Mesothelial cell of epicardium (in vitro differentiated cells): ENCODE data around the gene OR6N1. TPM values are rescaled to one million over a fixed set of nuclear protein-coding genes. Genes with fewer than 3 reads are reported as not detected.

ENCODE experiments used
- DNase-seq, 2 experiments: peaks; one replicate each; pipeline ENCODE4 v3.0.0; 2021; ENCODE audit warnings: low spot score in 2 of 2; ENCODE audit not compliant: unreplicated experiment in 2 of 2
- H3K27ac Mint-ChIP-seq: 2 replicates; pipeline ENCODE4 v1.8.0; 2021; ENCODE audit warnings: mixed read lengths
- H3K27me3 Mint-ChIP-seq: 2 replicates; pipeline ENCODE4 v1.8.0; 2021; ENCODE audit warnings: low read depth, mixed read lengths
- H3K36me3 Mint-ChIP-seq: 2 replicates; pipeline ENCODE4 v1.8.0; 2021; ENCODE audit warnings: mixed read lengths
- H3K4me1 Mint-ChIP-seq: 2 replicates; pipeline ENCODE4 v1.8.0; 2021; ENCODE audit warnings: mixed read lengths
- H3K4me3 Mint-ChIP-seq: 2 replicates; pipeline ENCODE4 v1.8.0; 2021; ENCODE audit warnings: mild to moderate bottlenecking, moderate library complexity, mixed read lengths
- H3K9me3 Mint-ChIP-seq: 2 replicates; pipeline ENCODE4 v1.8.0; 2021; ENCODE audit warnings: mixed read lengths
- total RNA-seq: library from RNA; stranded (reverse); gene quantifications from 3 replicates; pipeline ENCODE4 v1.2.1, GENCODE V29; 2021
- TF ChIP-seq, protein P1 (sequence below): fragments of 200-600 bp; sonication (generic); IDR thresholded peaks from one replicate; pipeline ENCODE4 v1.5.0; 2021; ENCODE audit warnings: antibody characterized with exemption; ENCODE audit not compliant: unreplicated experiment

OR6N1 gene
- total RNA-seq, 1 donor from 2014 or later = not detected

DNA sequence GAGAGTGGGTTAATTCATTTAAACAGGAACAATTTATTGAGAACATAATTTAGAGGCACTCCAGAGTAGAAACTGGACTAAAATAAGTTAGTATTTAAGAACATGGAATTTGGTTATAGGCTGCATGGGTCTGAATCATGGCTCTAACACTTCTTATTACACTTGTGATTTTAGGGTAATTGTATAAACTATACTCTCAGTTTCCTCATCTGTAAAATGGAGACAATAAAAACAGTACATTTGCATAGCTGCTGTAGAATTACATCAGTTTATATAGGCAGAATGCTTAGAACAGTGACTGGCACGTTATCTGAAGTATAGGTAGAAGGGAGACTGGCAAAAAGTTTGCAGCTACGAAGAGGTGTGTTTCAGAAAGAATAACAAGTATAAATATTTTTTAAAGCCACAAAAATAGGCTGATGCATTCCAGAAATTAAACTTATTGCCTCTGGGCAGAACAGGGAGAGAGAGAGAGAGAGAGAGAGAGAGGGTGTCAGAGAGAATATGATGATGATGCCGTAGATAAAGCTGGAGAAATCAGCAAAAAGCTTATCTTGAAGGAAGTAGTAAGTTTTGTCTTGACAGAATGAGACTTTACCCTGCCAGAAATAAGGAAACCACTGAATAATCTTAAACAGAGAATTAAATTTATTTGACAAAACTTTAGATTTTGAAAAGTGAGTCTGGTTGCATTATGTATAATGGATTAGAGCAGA is 43.3 kb downstream of the OR6N1 start:
- H3K4me1 Mint-ChIP-seq = peaks cover 8% of the 10 kb centered on the region
- no peak for DNase-seq
- H3K27me3 Mint-ChIP-seq = peaks cover 7% of the 10 kb centered on the region
- no peaks in the 10 kb centered on the region for H3K36me3 Mint-ChIP-seq
- no peak overlapping the region for H3K4me3 Mint-ChIP-seq
- H3K27ac Mint-ChIP-seq = peak overlapping the region; percentile 2
- H3K9me3 Mint-ChIP-seq = no peaks in the 10 kb centered on the region
- TF ChIP-seq, protein P1, sequence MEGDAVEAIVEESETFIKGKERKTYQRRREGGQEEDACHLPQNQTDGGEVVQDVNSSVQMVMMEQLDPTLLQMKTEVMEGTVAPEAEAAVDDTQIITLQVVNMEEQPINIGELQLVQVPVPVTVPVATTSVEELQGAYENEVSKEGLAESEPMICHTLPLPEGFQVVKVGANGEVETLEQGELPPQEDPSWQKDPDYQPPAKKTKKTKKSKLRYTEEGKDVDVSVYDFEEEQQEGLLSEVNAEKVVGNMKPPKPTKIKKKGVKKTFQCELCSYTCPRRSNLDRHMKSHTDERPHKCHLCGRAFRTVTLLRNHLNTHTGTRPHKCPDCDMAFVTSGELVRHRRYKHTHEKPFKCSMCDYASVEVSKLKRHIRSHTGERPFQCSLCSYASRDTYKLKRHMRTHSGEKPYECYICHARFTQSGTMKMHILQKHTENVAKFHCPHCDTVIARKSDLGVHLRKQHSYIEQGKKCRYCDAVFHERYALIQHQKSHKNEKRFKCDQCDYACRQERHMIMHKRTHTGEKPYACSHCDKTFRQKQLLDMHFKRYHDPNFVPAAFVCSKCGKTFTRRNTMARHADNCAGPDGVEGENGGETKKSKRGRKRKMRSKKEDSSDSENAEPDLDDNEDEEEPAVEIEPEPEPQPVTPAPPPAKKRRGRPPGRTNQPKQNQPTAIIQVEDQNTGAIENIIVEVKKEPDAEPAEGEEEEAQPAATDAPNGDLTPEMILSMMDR = no peak

- DNase-seq = no peak
- Mint-ChIP-seq H3K27me3 (peaks cover 14% of the 10 kb centered on the region), H3K27ac (no peak overlapping the region), H3K9me3 (no peaks in the 10 kb centered on the region), H3K4me3 (no peak overlapping the region), H3K4me1 (peaks cover 6% of the 10 kb centered on the region), H3K36me3 (no peaks in the 10 kb centered on the region)
- TF ChIP-seq, protein P1 = no peak
Observed at GRCh38 chr1:158724442-158724841, 47.6 kb downstream of the OR6N1 start.

DNA sequence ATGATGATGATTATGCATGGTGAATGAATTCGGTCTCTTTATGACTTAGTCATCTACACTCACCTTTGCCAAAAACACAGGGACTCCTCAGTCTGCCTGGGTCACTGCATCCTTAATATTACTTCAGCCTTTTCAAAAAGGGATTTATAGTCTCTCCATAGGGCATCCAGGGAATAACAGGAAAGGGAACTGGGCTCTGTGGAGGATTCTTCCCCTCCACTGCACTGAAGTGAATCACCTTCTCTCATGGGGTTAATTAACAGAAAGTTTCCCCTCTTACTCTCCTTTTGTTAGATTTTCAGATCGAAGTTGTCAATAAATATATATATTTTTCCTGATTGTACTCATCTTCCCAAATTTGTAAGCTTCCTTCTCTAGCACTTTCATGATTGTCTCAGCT is 51.4 kb downstream of the OR6N1 start, which contains the start of gene OR6K3:
TSS of gene OR6K3 (minus strand) at position 101 of the 400 bp plus-strand sequence. CDS start 2,605 bp downstream, outside the sequence.
- Mint-ChIP-seq H3K36me3 (no peaks in the 10 kb centered on the region), H3K4me3 (no peak within 1 kb of the TSS), H3K4me1 (no peaks in the 10 kb centered on the region), H3K27ac (no peak within 1 kb of the TSS), H3K27me3 (peaks cover 17% of the 10 kb centered on the region), H3K9me3 (no peaks in the 10 kb centered on the region)
- no peak for DNase-seq
- TF ChIP-seq, protein P1 = no peak

DNA sequence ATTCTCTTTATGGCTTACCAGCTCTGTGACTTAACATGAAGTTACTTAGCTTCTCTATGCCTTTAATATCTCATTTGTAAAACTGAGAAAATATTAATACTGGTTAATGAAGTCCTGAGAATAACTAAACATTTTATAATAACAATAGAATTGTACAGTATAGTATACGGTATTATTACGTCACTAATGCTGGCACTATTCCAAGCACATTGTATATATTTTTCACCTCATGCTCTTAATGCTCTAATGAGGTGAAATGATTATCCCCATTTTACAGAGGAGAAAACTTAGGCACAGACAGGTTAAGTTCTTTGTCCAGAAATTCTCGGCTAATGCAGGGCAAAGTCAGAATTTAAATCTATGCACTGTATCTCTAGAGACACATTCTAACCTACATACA is 52.3 kb downstream of the OR6N1 start:
- Mint-ChIP-seq H3K4me3 (no peak overlapping the region), H3K4me1 (no peaks in the 10 kb centered on the region), H3K36me3 (no peaks in the 10 kb centered on the region), H3K27ac (no peak overlapping the region), H3K9me3 (no peaks in the 10 kb centered on the region), H3K27me3 (peaks cover 19% of the 10 kb centered on the region)
- no peak for DNase-seq
- TF ChIP-seq, protein P1 = no peak

DNA sequence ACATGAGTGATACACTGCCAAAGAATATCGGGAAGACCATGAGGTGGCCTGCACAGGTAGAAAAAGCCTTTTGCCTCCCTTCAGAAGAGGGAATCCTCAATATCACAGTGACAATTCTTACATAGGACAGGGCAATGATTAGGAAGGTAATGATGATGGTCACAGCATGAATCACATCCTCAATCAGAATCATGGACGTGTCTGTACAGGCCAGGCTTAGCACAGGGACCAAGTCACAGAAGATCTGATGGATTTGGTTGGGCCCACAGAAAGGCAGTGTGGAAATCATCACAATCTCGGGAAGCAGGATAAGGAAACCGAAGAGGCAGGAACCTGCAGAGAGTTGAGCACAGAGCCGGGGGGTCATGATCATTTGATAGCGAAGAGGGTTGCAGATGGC is 54.7 kb downstream of the OR6N1 start:
- peaks cover 21% of the 10 kb centered on the region for H3K27me3 Mint-ChIP-seq
- no peaks in the 10 kb centered on the region for H3K36me3 Mint-ChIP-seq
- no peak overlapping the region for H3K4me3 Mint-ChIP-seq
- no peaks in the 10 kb centered on the region for H3K9me3 Mint-ChIP-seq
- H3K4me1 Mint-ChIP-seq = no peaks in the 10 kb centered on the region
- TF ChIP-seq, protein P1 = no peak
- DNase-seq = no peak
- H3K27ac Mint-ChIP-seq = no peak overlapping the region
